GM21619 (cell line): Measurements from ENCODE around the gene HEMK1.
A peak's percentile ranks its signal among the peaks of the same experiment; 100 is the strongest.

Source experiments
- ATAC-seq: cut with Tn5 transposase; IDR thresholded peaks from one replicate; pipeline ENCODE4 v1.9.1; 2021; ENCODE audit not compliant: unreplicated experiment

The HEMK1 gene

GRCh38 chr3:50612234-50612882 is 43.0 kb downstream of the HEMK1 start:
- ATAC-seq = no peak

GRCh38 chr3:50612970-50613846 is 43.9 kb downstream of the HEMK1 start:
- no peak for ATAC-seq

- ATAC-seq = no peak
Measured at GRCh38 chr3:50615190-50615589, 45.9 kb downstream of the HEMK1 start.

DNA sequence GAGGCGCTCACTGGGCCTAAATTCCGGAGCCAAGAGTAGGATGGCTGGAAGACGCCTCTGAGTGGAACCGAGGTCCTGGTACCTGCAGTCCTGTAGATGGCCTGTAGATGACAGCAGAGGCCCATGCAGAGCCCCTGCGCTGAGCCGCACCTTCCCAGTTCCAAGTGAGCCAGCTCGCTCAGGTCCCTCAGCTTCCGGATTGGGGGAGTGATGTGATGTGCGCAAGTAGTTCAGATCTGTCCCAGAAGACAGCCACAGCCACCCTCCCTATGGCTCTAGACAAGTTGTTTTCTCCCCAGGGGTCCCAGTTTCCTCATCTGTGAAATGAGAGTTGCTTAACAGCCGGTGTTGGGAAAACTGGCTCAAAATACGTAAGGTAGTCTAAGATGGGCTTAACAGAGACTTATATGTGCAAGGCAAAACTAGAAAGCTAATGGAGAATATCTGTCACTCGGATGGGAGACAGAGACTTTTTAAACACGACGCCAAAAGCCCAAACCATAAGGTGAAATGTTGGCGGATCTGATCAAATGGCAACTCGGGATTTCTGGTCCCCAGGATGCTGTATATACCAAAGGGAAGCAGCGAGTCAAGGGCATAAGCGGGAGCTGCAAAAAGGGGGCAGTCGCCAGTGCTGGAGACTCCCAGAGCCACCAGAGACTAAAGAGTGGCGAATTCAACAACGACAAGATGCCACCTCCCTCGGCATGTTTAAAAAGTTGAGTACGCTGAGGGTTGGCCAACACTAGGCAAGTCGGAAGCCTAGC is 46.9 kb downstream of the HEMK1 start:
- peak; percentile 26 for ATAC-seq

DNA sequence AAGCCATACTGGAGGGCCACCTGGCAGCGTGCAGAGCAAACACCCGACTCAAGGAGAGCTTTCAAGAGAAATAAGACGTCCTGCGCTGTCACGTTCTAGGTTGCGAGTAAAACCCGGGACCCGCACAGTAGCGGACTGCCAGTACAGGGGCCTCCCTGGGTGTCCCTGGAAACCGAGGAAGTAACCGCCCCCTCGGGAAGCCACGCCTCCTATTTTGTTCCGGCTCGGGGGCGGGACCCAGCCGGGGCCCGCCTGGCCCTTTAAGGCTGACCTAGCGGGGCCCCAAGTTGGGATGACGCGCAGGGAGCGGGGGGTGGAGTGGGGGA is 47.4 kb downstream of the HEMK1 start:
- peak; percentile 56 for ATAC-seq

- peak; percentile 14 for ATAC-seq
Measured at GRCh38 chr3:50617096-50617791, 47.9 kb downstream of the HEMK1 start, which contains the start of gene MAPKAPK3. MAPKAPK3 (plus strand) TSS chr3:50617151; CDS start chr3:50617566, 415 bp downstream.

DNA sequence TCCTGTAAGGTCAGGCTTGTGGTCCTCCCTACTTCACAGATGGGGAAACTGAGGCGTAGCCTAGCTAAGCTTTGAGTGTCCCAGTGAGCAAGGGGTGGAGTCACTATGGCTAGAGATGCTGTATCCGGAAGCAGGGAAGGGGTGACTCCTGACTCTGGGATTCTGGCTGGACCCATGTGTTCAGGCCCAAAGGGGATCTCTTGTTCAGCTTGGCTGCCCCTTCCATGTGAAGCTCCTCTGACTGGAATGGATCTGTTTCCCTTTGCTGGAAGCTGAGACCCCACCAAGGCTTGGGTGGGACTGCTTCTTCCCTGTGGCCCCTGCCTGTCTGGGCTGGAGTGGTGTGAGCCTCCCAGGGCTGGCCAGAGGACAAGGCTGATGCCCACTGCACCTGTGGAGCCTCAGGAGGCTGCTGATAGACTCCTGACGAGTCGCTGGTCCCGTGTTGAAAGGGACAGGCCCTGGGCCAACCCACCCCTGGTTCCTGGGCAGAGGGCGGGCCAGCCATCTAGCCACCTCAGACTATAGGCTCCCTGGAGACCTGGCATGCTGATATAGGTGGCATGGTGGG is 48.7 kb downstream of the HEMK1 start:
- ATAC-seq = no peak

GRCh38 chr3:50620420-50620819 is 51.1 kb downstream of the HEMK1 start:
- ATAC-seq = no peak

DNA sequence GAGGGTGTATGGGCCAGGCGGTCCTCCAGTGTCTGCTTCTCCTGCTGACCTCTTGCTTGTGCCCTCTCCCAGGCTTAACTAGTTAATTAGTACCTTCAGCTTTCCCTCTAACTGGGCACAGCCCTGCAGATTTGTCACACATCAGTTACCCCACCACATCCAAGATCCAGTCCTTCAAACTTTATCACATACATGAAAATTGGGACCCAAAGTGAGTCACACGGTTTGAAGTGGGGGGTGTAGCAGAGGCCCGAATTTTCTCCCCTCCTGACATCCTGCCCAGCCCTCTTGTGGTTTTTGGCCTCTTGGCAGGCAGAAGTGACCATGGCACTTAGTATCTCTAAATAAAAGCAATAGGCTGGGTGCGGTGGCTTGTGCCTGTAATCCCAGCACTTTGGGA is 51.5 kb downstream of the HEMK1 start:
- no peak for ATAC-seq

- no peak for ATAC-seq
Measured at GRCh38 chr3:50622881-50623280, 53.6 kb downstream of the HEMK1 start.

- peak; percentile 51 for ATAC-seq
Measured at GRCh38 chr3:50623840-50624474, 54.6 kb downstream of the HEMK1 start.

GRCh38 chr3:50624634-50625033 is 55.3 kb downstream of the HEMK1 start:
- ATAC-seq = no peak

- no peak for ATAC-seq
Measured at GRCh38 chr3:50625231-50626182, 56.2 kb downstream of the HEMK1 start.

DNA sequence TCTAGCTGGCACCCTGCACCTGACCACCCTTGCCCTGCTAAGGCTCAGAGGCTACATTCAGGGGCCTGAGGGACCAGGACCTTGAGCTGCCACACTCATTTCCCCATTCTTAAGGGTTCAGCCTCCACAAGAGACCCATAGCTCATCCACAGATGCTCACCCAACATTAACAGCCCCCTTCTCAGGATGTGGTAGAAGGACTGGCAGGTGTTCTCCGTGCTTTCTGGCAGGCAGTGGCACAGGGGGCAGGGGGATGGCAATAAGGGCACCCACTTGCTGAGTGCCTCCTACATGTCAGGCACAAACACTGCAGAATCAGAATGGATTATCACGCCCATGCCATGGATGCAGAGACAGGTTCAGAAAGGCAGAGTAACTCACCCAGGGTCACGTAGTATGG is 57.1 kb downstream of the HEMK1 start:
- ATAC-seq = no peak

- no peak for ATAC-seq
Measured at GRCh38 chr3:50627407-50628051, 58.2 kb downstream of the HEMK1 start.

- ATAC-seq = no peak
Measured at GRCh38 chr3:50628601-50629000, 59.3 kb downstream of the HEMK1 start.

GRCh38 chr3:50630394-50630793 is 61.1 kb downstream of the HEMK1 start:
- ATAC-seq = no peak

DNA sequence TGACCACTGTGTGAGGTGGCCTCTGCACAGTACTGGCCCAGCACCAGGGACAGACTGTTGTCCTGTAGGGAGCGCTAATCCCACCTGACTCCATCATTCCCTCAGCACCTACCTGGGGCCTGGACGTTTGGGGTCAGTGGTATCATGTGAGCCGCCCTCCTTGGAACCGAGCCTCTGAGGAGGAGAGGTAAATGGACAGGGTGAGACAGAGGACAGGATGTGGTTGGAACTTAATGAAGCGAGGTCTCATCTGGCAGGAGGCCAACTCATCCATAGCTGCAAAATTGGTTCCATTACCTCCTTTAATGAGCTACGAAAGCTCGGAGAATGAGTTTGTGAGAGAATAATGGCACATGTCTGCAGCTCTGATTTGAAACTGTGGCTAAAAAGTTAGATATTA is 61.6 kb downstream of the HEMK1 start:
- no peak for ATAC-seq

GRCh38 chr3:50632450-50632849 is 63.1 kb downstream of the HEMK1 start:
- no peak for ATAC-seq
